HG03103 (cell line): ENCODE data around the gene EZH1.
"Not testable (repeated sequence)": the region's sequence is repeated elsewhere in the genome, so short reads cannot be mapped to it uniquely, and the experiment has no call there.

Source experiments
- ATAC-seq: cut with Tn5 transposase; IDR thresholded peaks from one replicate; pipeline ENCODE4 v1.9.1; 2021; ENCODE audit warnings: low read depth; ENCODE audit not compliant: unreplicated experiment

The EZH1 gene

GRCh38 chr17:42773290-42774035 is 28.6 kb upstream of the EZH1 start, which contains the start of gene VPS25:
Gene VPS25 (plus strand): TSS chr17:42773449. CDS start chr17:42773476, 27 bp downstream.
- ATAC-seq = no peak

GRCh38 chr17:42772945-42773289 is 28.1 kb upstream of the EZH1 start:
- ATAC-seq = no peak

GRCh38 chr17:42769964-42770363 is 25.1 kb upstream of the EZH1 start:
- not testable (repeated sequence) for ATAC-seq

GRCh38 chr17:42768006-42768405 is 23.2 kb upstream of the EZH1 start:
- ATAC-seq = not testable (repeated sequence)

- ATAC-seq = no peak
Observed at GRCh38 chr17:42767512-42767911, 22.7 kb upstream of the EZH1 start.

- no peak for ATAC-seq
Observed at GRCh38 chr17:42766124-42766523, 21.3 kb upstream of the EZH1 start.

- ATAC-seq = no peak
Observed at GRCh38 chr17:42761638-42762037, 16.8 kb upstream of the EZH1 start.

- no peak for ATAC-seq
Observed at GRCh38 chr17:42760652-42761581, 16.1 kb upstream of the EZH1 start, which contains the start of gene RAMP2. Gene RAMP2 (plus strand): TSS chr17:42761227. CDS start chr17:42761262, 35 bp downstream.

GRCh38 chr17:42759982-42760651 is 15.3 kb upstream of the EZH1 start:
- ATAC-seq = no peak

- no peak for ATAC-seq
Observed at GRCh38 chr17:42754782-42755181, 9.9 kb upstream of the EZH1 start.

- ATAC-seq = no peak
Observed at GRCh38 chr17:42751628-42752027, 6.8 kb upstream of the EZH1 start.

- no peak for ATAC-seq
Observed at GRCh38 chr17:42750739-42751344, 6.0 kb upstream of the EZH1 start.

- no peak for ATAC-seq
Observed at GRCh38 chr17:42748908-42749798, 4.3 kb upstream of the EZH1 start.

GRCh38 chr17:42748202-42748907 is 3.5 kb upstream of the EZH1 start:
- no peak for ATAC-seq

- peak; percentile 43 for ATAC-seq
Observed at GRCh38 chr17:42744283-42744805, 496 bp downstream of the EZH1 start.

- ATAC-seq = no peak
Observed at GRCh38 chr17:42743595-42744282, 1.1 kb downstream of the EZH1 start.

- not testable (repeated sequence) for ATAC-seq
Observed at GRCh38 chr17:42742916-42743315, 1.9 kb downstream of the EZH1 start.

- no peak for ATAC-seq
Observed at GRCh38 chr17:42740699-42741098, 4.1 kb downstream of the EZH1 start.
